Tibial nerve (tissue), 4 donors: Measurements from ENCODE around the gene METTL23. TPM values are rescaled to one million over a fixed set of nuclear protein-coding genes. Genes with fewer than 3 reads are reported as not detected.

Source experiments
- DNase-seq, 2 donors: peaks; one replicate each; pipeline ENCODE4 v3.0.0-alpha.2; 2019; ENCODE audit warnings: low spot score in 2 of 2
- H3K27ac ChIP-seq, 4 donors: fragments of 200-600 bp; sonication (generic) in 3 of 4; one replicate each; pipeline ENCODE4 v1.5.1; 2017 to 2019; ENCODE audit warnings: mild to moderate bottlenecking in 1 of 4
- H3K27me3 ChIP-seq, 2 donors: fragments of 200-600 bp; sonication (generic) in 1 of 2; one replicate each; pipeline versions ENCODE4 v1.5.1 to v1.6.0; 2017 to 2019
- H3K36me3 ChIP-seq, 3 donors: fragments of 200-600 bp; sonication (generic); one replicate each; pipeline ENCODE4 v1.5.1; 2018 to 2019
- H3K4me1 ChIP-seq, 4 donors: fragments of 200-600 bp; sonication (generic) in 3 of 4; one replicate each; pipeline ENCODE4 v1.5.1; 2017 to 2019
- H3K4me3 ChIP-seq, 4 donors: fragments of 200-600 bp; sonication (generic) in 3 of 4; one replicate each; pipeline ENCODE4 v1.5.1; 2017 to 2019; ENCODE audit warnings: mild to moderate bottlenecking in 1 of 4, moderate library complexity in 1 of 4
- H3K9me3 ChIP-seq, 4 donors: fragments of 200-600 bp; sonication (generic) in 3 of 4; one replicate each; pipeline ENCODE4 v1.5.1; 2017 to 2019
- CTCF ChIP-seq, 5 experiments: fragments of 200-600 bp in 3 of 5; fragments of 450-650 bp in 2 of 5; sonication (generic) in 3 of 5; IDR thresholded peaks; one replicate each; pipeline ENCODE4 v1.5.1; 2016 to 2019; ENCODE audit warnings: antibody characterized with exemption in 5 of 5, mild to moderate bottlenecking in 3 of 5, moderate library complexity in 2 of 5
- EP300 ChIP-seq, 2 donors: sonication (generic); formaldehyde crosslinking; IDR thresholded peaks; one replicate each; pipeline ENCODE4 v1.6.1; 2017; ENCODE audit warnings: antibody characterized with exemption in 2 of 2, mild to moderate bottlenecking in 1 of 2
- POLR2A ChIP-seq, 2 donors: fragments of 450-650 bp; IDR thresholded peaks; one replicate each; pipeline ENCODE4 v1.6.1; 2017; ENCODE audit warnings: antibody characterized with exemption in 2 of 2, mild to moderate bottlenecking in 2 of 2, moderate library complexity in 2 of 2
- WGBS, 2 donors: methylation state at CpG; one replicate each; pipeline ENCODE4 v1.1.5; 2018; 5-methylcytosine and 5-hydroxymethylcytosine counted together
- total RNA-seq, 4 donors: library from RNA; depleted of rRNA; stranded (reverse); fragments of >200 nt; gene quantifications; one replicate each; pipeline ENCODE4 v1.1.0, GENCODE V29; 2016

Gene METTL23
- total RNA-seq, 4 donors from 2014 or later = 27.8 to 50.2 (median 30.8) TPM

GRCh38 chr17:76681222-76682137 lies 45.2 kb upstream of the METTL23 start:
- no peaks in the 10 kb centered on the region for H3K27me3 ChIP-seq
- H3K4me1 ChIP-seq = peaks cover 0 to 54% (median 12%) of the 10 kb centered on the region in 4 donors
- H3K4me3 ChIP-seq = no peak overlapping the region
- DNase-seq = peak; percentile 60 to 73
- peak overlapping the region in 2 of 4 donors; percentile 68 to 69 for H3K27ac ChIP-seq
- H3K9me3 ChIP-seq = no peaks in the 10 kb centered on the region
- WGBS, 2 donors = 30 to 57% methylated on average over 14 to 16 of the region's 16 CpGs
- peak; percentile 64 to 78 (median 74) for TF ChIP-seq CTCF (IDR thresholded peaks at IDR 0.05)
- no peak for TF ChIP-seq EP300 (IDR thresholded peaks at IDR 0.05)
- H3K36me3 ChIP-seq = peaks cover 0 to 70% (median 0%) of the 10 kb centered on the region in 3 donors

GRCh38 chr17:76682296-76682695 lies 44.3 kb upstream of the METTL23 start:
- Histone ChIP-seq H3K4me3 (no peak overlapping the region), H3K4me1 (peaks cover 0 to 63% (median 12%) of the 10 kb centered on the region in 4 donors), H3K9me3 (no peaks in the 10 kb centered on the region), H3K27me3 (no peaks in the 10 kb centered on the region), H3K27ac (peak overlapping the region in 2 of 4 donors; percentile 68 to 69), H3K36me3 (peaks cover 0 to 62% (median 0%) of the 10 kb centered on the region in 3 donors)
- DNase-seq = peak; percentile 43 to 54
- TF ChIP-seq EP300 (IDR thresholded peaks at IDR 0.05) (peak in 1 of 2 donors; percentile 8), CTCF (IDR thresholded peaks at IDR 0.05) (no peak)
- WGBS, 2 donors = 62 to 69% methylated on average over 12 of the region's 12 CpGs

- no peak for DNase-seq
- H3K36me3 ChIP-seq = peaks cover 0 to 53% (median 0%) of the 10 kb centered on the region in 3 donors
- WGBS, 2 donors = 66 to 76% methylated on average over 17 to 18 of the region's 18 CpGs
- H3K27ac ChIP-seq = peak overlapping the region in 2 of 4 donors; percentile 68 to 69
- no peaks in the 10 kb centered on the region for H3K27me3 ChIP-seq
- H3K9me3 ChIP-seq = no peaks in the 10 kb centered on the region
- no peak overlapping the region for H3K4me3 ChIP-seq
- H3K4me1 ChIP-seq = peaks cover 0 to 71% (median 18%) of the 10 kb centered on the region in 4 donors
- no peak for TF ChIP-seq EP300 (IDR thresholded peaks at IDR 0.05)
- TF ChIP-seq POLR2A (IDR thresholded peaks at IDR 0.05) = no peak
- no peak for TF ChIP-seq CTCF (IDR thresholded peaks at IDR 0.05)
These were observed 43.5 kb upstream of the METTL23 start for GRCh38 chr17:76683011-76683755.

- H3K9me3 ChIP-seq = no peaks in the 10 kb centered on the region
- no peak overlapping the region for H3K4me3 ChIP-seq
- WGBS, 2 donors = 80 to 85% methylated on average over 12 to 22 of the region's 25 CpGs
- peaks cover 0 to 45% (median 0%) of the 10 kb centered on the region in 3 donors for H3K36me3 ChIP-seq
- no peak for TF ChIP-seq CTCF (IDR thresholded peaks at IDR 0.05)
- no peak for TF ChIP-seq POLR2A (IDR thresholded peaks at IDR 0.05)
- no peak for TF ChIP-seq EP300 (IDR thresholded peaks at IDR 0.05)
- peak overlapping the region in 1 of 4 donors; percentile 4 for H3K27ac ChIP-seq
- peaks cover 0 to 81% (median 25%) of the 10 kb centered on the region in 4 donors for H3K4me1 ChIP-seq
- H3K27me3 ChIP-seq = no peaks in the 10 kb centered on the region
- no peak for DNase-seq
These were observed 42.5 kb upstream of the METTL23 start for GRCh38 chr17:76683921-76684745.
